ENCODE results near the gene ZNF3.
A peak's percentile ranks its signal among the peaks of the same experiment; 100 is the strongest.

The ZNF3 gene

DNA sequence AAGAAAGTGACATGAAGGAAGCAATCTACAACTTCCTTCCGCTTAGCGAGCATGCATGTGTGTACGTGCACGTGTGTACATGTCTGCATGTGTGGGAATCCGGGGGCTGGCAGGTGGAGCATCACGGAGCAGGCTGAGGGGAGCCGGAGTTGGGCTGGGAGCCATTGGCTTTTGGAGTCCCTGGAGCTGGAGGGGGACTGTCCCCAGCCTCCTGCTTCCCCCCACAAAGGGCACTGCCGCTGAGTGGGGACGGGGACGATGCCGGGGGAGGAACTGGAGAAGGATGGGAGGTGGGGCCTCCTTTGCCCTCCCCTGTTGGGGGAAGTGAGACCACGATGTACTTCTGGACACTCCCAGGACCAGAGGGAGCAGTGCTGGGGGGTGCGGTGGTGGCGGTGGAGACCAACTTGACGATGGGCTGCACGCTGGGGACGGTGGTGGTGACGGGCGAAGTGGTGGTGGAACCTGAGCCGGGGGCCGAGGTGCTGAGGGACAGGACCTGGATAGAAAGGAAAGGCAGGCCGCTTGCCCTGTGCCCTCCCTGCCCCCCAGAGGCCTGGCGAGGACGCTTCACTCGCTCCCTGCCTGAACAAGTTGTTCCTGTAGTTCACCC is 25.7 kb upstream of the ZNF3 start:
- no peaks in the 10 kb centered on the region for H3K9me3 ChIP-seq (ENCODE audit: control insufficient read depth, insufficient read depth, low read depth, low read length)
- H3K36me3 ChIP-seq (ENCODE audit: control insufficient read depth, insufficient read depth, low read length): peaks cover 81% of the 10 kb centered on the region
- no peak overlapping the region for H3K27ac ChIP-seq (ENCODE audit: low read depth, low read length)
- H3K4me3 ChIP-seq (ENCODE audit: low read depth, low read length): no peak overlapping the region
- peaks cover 5% of the 10 kb centered on the region; the same call in 1 of the 2 replicates for H3K4me1 ChIP-seq (ENCODE audit: control insufficient read depth, insufficient read depth, low read length)
- H3K9ac ChIP-seq (ENCODE audit: low read length): no peak overlapping the region
- H3K27me3 ChIP-seq (ENCODE audit: control insufficient read depth, insufficient read depth, low read length): no peaks in the 10 kb centered on the region

DNA sequence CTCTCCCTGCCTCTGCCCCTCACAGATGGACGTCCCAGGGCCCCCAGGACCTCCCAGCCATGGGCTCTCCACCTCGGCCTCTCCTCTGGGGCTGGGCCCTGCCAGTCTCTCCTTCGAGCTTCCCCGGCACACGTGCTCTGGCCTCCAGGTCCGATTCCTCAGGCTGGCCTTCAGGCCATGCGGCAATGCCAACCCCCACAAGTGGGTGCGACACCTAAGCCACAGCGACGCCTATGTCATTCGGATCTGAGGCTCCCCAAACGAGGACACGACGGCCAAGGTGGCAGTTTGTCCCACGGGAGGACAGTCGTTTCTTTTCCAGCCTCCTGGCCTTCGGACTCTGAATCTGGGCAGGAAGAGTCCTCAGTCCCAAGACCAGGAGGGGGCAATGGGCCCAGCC is 25.1 kb upstream of the ZNF3 start:
- Histone ChIP-seq H3K9ac (ENCODE audit: low read length) (no peak overlapping the region), H3K27me3 (ENCODE audit: control insufficient read depth, insufficient read depth, low read length) (no peaks in the 10 kb centered on the region), H3K9me3 (ENCODE audit: control insufficient read depth, insufficient read depth, low read depth, low read length) (no peaks in the 10 kb centered on the region), H3K4me3 (ENCODE audit: low read depth, low read length) (no peak overlapping the region), H3K36me3 (ENCODE audit: control insufficient read depth, insufficient read depth, low read length) (peaks cover 75% of the 10 kb centered on the region), H3K27ac (ENCODE audit: low read depth, low read length) (no peak overlapping the region), H3K4me1 (ENCODE audit: control insufficient read depth, insufficient read depth, low read length) (peaks cover 6% of the 10 kb centered on the region; the same call in 1 of the 2 replicates)

DNA sequence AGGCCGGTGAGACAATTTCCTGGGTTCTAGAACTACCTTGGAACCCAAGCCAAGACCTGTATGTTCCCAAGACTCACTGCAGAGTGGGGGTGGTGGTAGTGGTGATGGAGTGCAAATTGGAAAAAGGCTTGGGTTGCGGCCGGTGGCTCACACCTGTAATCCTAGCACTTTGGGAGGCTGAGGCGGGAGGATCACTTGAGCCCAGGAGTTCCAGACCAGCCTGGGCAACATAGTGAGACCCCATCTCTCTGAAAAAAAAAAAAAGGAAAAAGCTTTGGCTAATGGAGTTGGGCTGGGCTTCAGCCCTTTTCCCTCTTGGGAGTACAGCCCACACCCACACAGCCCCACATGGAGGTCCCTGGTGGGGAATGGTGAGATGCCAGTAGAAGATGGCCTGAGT is 24.0 kb upstream of the ZNF3 start:
- H3K27ac ChIP-seq (ENCODE audit: low read depth, low read length): no peak overlapping the region
- no peaks in the 10 kb centered on the region for H3K27me3 ChIP-seq (ENCODE audit: control insufficient read depth, insufficient read depth, low read length)
- H3K4me3 ChIP-seq (ENCODE audit: low read depth, low read length): no peak overlapping the region
- no peaks in the 10 kb centered on the region for H3K9me3 ChIP-seq (ENCODE audit: control insufficient read depth, insufficient read depth, low read depth, low read length)
- H3K36me3 ChIP-seq (ENCODE audit: control insufficient read depth, insufficient read depth, low read length): peaks cover 65% of the 10 kb centered on the region
- peaks cover 6% of the 10 kb centered on the region; the same call in 1 of the 2 replicates for H3K4me1 ChIP-seq (ENCODE audit: control insufficient read depth, insufficient read depth, low read length)
- H3K9ac ChIP-seq (ENCODE audit: low read length): no peak overlapping the region

DNA sequence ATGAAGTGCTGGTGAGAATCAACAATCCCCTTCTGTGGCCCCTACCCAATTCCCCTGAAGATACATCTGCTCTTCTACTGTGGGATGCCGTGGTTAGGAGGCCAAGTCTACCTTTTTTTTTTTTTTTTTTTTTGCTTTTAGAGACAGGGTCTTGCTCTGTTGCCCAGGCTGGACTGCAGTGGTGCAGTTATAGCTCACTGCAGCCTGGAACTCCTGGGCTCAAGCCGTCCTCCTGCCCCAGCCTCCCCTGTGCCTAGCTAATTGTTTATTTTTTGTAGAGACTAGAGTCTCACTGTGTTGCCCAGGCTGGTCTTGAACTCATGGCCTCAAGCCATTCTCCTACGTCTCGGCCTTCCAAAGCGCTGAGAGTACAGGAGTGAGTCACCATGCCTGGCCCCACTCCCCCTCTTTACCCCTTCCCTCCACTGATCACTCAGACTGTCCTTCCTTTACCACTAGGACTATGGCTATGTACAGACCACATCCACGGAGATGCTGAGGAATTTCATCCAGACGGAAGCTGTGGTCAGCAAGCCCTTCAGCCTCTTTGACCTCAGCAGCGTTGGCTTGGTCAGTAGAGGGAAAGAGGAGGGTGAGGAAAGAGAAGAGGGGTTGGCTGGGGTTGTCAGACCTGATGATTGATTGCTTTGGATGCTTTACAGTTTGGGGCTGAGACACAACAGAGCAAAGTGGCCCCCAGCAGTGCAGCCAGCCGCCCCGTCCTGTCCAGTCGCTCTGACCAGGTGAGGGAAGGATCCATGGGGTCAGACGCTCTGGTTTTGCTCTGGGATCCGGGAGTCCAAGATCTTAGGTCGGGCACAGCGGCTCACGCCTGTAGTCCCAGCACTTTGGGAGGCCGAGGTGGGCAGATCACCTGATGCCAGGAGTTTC is 21.7 kb upstream of the ZNF3 start:
- Histone ChIP-seq H3K4me3 (ENCODE audit: low read depth, low read length) (peak overlapping the region; percentile 84; the same call in 1 of the 2 replicates), H3K4me1 (ENCODE audit: control insufficient read depth, insufficient read depth, low read length) (peaks cover 8% of the 10 kb centered on the region; the same call in 1 of the 2 replicates), H3K9me3 (ENCODE audit: control insufficient read depth, insufficient read depth, low read depth, low read length) (no peaks in the 10 kb centered on the region), H3K9ac (ENCODE audit: low read length) (no peak overlapping the region), H3K36me3 (ENCODE audit: control insufficient read depth, insufficient read depth, low read length) (peaks cover 67% of the 10 kb centered on the region), H3K27me3 (ENCODE audit: control insufficient read depth, insufficient read depth, low read length) (no peaks in the 10 kb centered on the region), H3K27ac (ENCODE audit: low read depth, low read length) (no peak overlapping the region)

DNA sequence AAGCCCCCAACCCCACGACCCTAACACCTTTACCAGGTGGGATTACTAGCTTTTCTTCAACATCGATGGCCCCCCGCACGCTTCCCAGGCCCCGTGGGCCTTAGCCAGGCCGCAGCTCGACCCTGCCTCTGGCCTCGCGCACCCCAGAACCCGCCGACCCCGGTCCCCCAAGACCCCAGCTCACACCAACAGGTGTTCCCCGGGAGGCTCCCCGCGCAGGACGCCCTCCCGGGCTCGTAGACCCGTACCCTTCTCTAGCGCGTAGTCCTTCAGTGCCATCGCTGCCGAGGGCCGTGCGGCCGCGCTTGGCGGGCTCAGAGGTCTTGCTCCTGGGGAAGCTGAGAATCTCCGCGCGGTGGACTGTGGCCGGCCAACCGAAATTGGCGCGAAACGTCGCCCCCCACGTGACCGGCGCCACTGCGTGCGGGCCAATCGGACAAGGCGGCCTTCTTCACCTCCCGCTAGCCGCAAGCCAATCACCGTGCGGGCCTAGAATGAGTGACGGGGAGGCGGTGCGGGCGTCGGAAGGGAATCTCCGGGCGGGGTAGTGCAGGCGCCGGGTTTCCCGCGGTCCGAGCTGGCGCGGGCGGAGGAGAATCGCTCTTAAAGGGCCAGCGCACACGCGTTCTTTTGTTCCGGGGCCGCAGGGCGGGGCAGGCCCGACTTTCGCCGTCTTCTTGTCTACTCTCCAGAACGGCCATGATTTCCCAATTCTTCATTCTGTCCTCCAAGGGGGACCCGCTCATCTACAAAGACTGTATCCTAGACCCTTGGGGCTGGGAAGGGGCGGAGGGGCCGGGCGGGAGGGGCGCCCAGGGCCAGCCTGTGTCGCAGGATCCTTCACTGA is 19.7 kb upstream of the ZNF3 start, which contains the start of the genes AP4M1 and MCM7:
AP4M1 (plus strand) TSS at position 628 of the 847 bp plus-strand sequence; CDS start at position 700, 72 bp downstream.
MCM7 (minus strand) TSS at position 382 of the 847 bp plus-strand sequence; CDS start at position 279, 103 bp downstream.
- Histone ChIP-seq H3K27ac (ENCODE audit: low read depth, low read length) (peak within 1 kb of the TSS; percentile 99), H3K4me3 (ENCODE audit: low read depth, low read length) (peak within 1 kb of the TSS; percentile 84), H3K9me3 (ENCODE audit: control insufficient read depth, insufficient read depth, low read depth, low read length) (no peaks in the 10 kb centered on the region), H3K9ac (ENCODE audit: low read length) (peak within 1 kb of the TSS; percentile 99), H3K4me1 (ENCODE audit: control insufficient read depth, insufficient read depth, low read length) (peaks cover 8% of the 10 kb centered on the region; the same call in 1 of the 2 replicates), H3K36me3 (ENCODE audit: control insufficient read depth, insufficient read depth, low read length) (peaks cover 67% of the 10 kb centered on the region), H3K27me3 (ENCODE audit: control insufficient read depth, insufficient read depth, low read length) (no peaks in the 10 kb centered on the region)

DNA sequence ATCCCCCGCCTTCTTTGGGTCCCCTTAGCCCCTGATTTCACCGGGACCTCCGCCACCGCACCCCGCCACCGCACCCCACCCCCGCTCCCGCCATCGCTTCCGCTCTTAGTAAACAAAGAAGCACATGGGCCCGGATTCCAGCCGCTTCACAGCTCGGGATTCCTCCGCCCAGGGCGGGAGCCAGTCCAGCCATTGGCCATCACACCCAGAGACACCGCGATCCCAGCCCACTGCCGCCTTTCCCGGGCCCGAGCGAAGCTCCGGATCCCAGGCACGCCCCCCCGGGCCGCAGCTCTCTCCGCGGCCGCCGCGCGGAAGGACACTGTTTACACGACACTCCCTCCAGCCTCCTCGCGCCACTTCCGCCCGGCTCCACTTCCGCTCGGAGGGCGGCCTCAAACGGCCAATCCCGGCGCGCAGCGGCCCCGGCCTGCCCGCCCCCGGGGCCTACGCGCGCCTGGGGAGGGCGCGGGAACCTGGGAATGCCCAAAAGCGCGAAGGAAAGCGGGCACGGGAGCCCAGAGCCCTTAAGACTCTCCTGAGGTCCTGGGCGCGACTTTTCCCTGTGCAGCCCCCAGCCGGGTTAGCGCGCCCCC is 19.0 kb upstream of the ZNF3 start:
- peak overlapping the region; percentile 84 for H3K4me3 ChIP-seq (ENCODE audit: low read depth, low read length)
- H3K27me3 ChIP-seq (ENCODE audit: control insufficient read depth, insufficient read depth, low read length): no peaks in the 10 kb centered on the region

DNA sequence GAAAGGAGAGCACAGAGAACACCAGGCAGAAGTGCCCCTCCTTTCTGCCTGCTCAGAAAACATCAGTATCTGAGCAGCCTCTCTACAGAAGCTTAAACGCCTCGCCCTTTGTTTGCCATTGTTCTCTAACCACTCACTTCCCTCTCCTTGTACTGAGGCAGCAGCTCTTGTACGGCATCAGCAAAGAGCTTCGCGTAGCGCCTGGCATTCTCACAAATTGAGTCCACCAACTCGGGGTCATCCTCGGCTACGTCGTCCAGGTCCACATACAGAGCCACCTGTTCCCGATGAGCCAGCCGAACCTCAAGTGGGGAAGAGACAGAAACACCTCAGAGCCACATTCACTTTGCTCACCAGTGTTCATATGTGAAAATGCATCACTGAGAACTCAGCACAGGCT is 17.9 kb upstream of the ZNF3 start:
- Histone ChIP-seq H3K36me3 (ENCODE audit: control insufficient read depth, insufficient read depth, low read length) (peaks cover 69% of the 10 kb centered on the region), H3K27me3 (ENCODE audit: control insufficient read depth, insufficient read depth, low read length) (no peaks in the 10 kb centered on the region), H3K9ac (ENCODE audit: low read length) (peak overlapping the region; percentile 99), H3K4me3 (ENCODE audit: low read depth, low read length) (peak overlapping the region; percentile 84), H3K4me1 (ENCODE audit: control insufficient read depth, insufficient read depth, low read length) (peaks cover 8% of the 10 kb centered on the region; the same call in 1 of the 2 replicates), H3K27ac (ENCODE audit: low read depth, low read length) (peak overlapping the region; percentile 99; the same call in 1 of the 2 replicates), H3K9me3 (ENCODE audit: control insufficient read depth, insufficient read depth, low read depth, low read length) (no peaks in the 10 kb centered on the region)

More for the DNA sequence above, 19.0 kb upstream of the ZNF3 start:
- H3K27ac ChIP-seq (ENCODE audit: low read depth, low read length): peak overlapping the region; percentile 99
- H3K4me1 ChIP-seq (ENCODE audit: control insufficient read depth, insufficient read depth, low read length): peaks cover 8% of the 10 kb centered on the region; the same call in 1 of the 2 replicates
- peak overlapping the region; percentile 99 for H3K9ac ChIP-seq (ENCODE audit: low read length)
- peaks cover 68% of the 10 kb centered on the region for H3K36me3 ChIP-seq (ENCODE audit: control insufficient read depth, insufficient read depth, low read length)
- no peaks in the 10 kb centered on the region for H3K9me3 ChIP-seq (ENCODE audit: control insufficient read depth, insufficient read depth, low read depth, low read length)

DNA sequence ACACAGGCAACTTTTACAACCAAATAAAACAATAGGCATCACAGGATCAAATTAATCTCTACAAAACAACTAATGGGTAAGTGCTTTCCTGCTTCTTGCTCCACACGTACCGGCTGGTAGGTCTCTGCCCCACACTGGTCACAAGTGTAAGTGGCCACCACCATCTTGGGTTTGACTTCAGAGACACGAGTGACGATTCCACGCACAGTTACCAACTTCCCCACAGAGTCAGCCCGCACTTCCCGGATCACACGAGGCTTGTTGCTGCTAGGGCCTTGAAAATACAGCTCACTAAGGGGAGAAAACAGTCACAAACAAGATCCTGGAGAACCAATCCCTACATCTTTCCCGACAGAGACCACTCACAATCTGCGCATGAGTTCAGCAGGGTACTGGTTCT is 17.4 kb upstream of the ZNF3 start:
- peaks cover 71% of the 10 kb centered on the region for H3K36me3 ChIP-seq (ENCODE audit: control insufficient read depth, insufficient read depth, low read length)

DNA sequence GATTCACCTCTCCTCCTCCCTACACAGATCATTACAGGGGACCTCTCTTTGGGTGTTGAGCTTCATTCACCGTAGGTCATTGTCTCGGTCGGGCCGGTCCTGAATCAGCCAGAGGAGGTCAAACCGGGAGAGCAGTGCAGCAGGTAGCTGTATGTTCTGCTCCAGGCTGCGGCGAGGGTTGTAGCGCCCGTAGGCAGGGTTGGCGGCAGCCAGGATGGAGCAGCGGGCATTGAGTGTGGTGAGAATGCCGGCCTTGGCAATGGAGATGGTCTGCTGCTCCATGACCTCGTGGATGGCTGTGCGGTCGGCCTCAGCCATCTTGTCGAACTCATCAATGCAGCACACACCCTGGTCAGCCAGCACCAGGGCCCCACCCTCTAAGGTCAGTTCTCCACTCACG is 14.2 kb upstream of the ZNF3 start:
- Histone ChIP-seq H3K36me3 (ENCODE audit: control insufficient read depth, insufficient read depth, low read length) (peaks cover 95% of the 10 kb centered on the region), H3K9ac (ENCODE audit: low read length) (no peak overlapping the region), H3K27me3 (ENCODE audit: control insufficient read depth, insufficient read depth, low read length) (no peaks in the 10 kb centered on the region), H3K4me3 (ENCODE audit: low read depth, low read length) (no peak overlapping the region), H3K4me1 (ENCODE audit: control insufficient read depth, insufficient read depth, low read length) (peaks cover 3% of the 10 kb centered on the region; the same call in 1 of the 2 replicates), H3K27ac (ENCODE audit: low read depth, low read length) (no peak overlapping the region), H3K9me3 (ENCODE audit: control insufficient read depth, insufficient read depth, low read depth, low read length) (no peaks in the 10 kb centered on the region)

More for the DNA sequence above, 17.4 kb upstream of the ZNF3 start:
- Histone ChIP-seq H3K4me3 (ENCODE audit: low read depth, low read length) (no peak overlapping the region), H3K27ac (ENCODE audit: low read depth, low read length) (no peak overlapping the region), H3K9ac (ENCODE audit: low read length) (no peak overlapping the region), H3K9me3 (ENCODE audit: control insufficient read depth, insufficient read depth, low read depth, low read length) (no peaks in the 10 kb centered on the region), H3K4me1 (ENCODE audit: control insufficient read depth, insufficient read depth, low read length) (peaks cover 8% of the 10 kb centered on the region; the same call in 1 of the 2 replicates), H3K27me3 (ENCODE audit: control insufficient read depth, insufficient read depth, low read length) (no peaks in the 10 kb centered on the region)

DNA sequence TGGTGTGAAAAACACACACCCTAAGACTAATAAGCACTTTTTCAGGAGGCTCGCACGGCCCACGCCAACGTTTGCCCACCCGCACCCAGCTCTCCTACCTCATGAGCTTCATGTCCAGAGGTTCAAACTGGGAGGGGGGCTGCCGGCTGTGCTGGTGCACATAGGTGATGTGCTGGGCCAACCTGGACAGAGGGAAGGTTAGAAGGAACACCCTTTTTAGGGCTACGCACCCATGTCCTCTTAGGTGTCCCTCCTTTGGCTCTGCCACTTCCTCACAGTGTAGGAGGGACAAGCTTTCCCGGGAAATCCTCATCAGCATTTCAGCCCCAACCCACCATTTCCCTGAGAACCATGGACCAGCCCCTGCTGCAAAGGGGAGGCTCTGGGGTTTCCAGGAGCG is 13.8 kb upstream of the ZNF3 start:
- Histone ChIP-seq H3K9me3 (ENCODE audit: control insufficient read depth, insufficient read depth, low read depth, low read length) (no peaks in the 10 kb centered on the region), H3K4me3 (ENCODE audit: low read depth, low read length) (no peak overlapping the region), H3K9ac (ENCODE audit: low read length) (no peak overlapping the region), H3K27me3 (ENCODE audit: control insufficient read depth, insufficient read depth, low read length) (no peaks in the 10 kb centered on the region), H3K36me3 (ENCODE audit: control insufficient read depth, insufficient read depth, low read length) (peaks cover 99% of the 10 kb centered on the region), H3K4me1 (ENCODE audit: control insufficient read depth, insufficient read depth, low read length) (peaks cover 3% of the 10 kb centered on the region; the same call in 1 of the 2 replicates), H3K27ac (ENCODE audit: low read depth, low read length) (no peak overlapping the region)

Data from HUES6 (cell line).